Measurements from ENCODE around the gene UFSP2. TPM values are rescaled to one million over a fixed set of nuclear protein-coding genes. Genes with fewer than 3 reads are reported as not detected.

The UFSP2 gene
- total RNA-seq, 1 donor from 2014 or later: 20.4 TPM

- intact Hi-C loops (cut with DNase I): loop anchor here (5.0 kb wide), 1 partner anchor 127 kb away; no protein-coding TSS in a partner anchor
- TF ChIP-seq POLR2AphosphoS5 (IDR thresholded peaks at IDR 0.05; ENCODE audit: insufficient read depth in 1 of 2, low read depth in 1 of 2) (peak in 1 of 2 donors; percentile 45), CTCF (IDR thresholded peaks at IDR 0.05) (no peak)
- H3K9me3 ChIP-seq: no peaks in the 10 kb centered on the region
- H3K4me3 ChIP-seq: peak overlapping the region; percentile 76 to 90
- peak overlapping the region; percentile 76 for H3K27ac ChIP-seq
- peaks cover 10% of the 10 kb centered on the region for H3K4me1 ChIP-seq
- no peaks in the 10 kb centered on the region for H3K36me3 ChIP-seq
- DNase-seq (ENCODE audit: extremely low spot score in 2 of 2): peak in 1 of 2 donors; percentile 92
- H3K27me3 ChIP-seq: no peaks in the 10 kb centered on the region
Observed at GRCh38 chr4:185470501-185471195, 44.9 kb upstream of the UFSP2 start.

GRCh38 chr4:185469580-185470154 is 43.9 kb upstream of the UFSP2 start:
- intact Hi-C loops (cut with DNase I): loop anchor here (5.0 kb wide), 1 partner anchor 128 kb away; no protein-coding TSS in a partner anchor
- H3K27ac ChIP-seq: no peak overlapping the region
- DNase-seq (ENCODE audit: extremely low spot score in 2 of 2): no peak

GRCh38 chr4:185468999-185469398 is 43.2 kb upstream of the UFSP2 start:
- intact Hi-C loops (cut with DNase I): no loop called here
- no peak for DNase-seq (ENCODE audit: extremely low spot score in 2 of 2)
- H3K27me3 ChIP-seq: no peaks in the 10 kb centered on the region
- no peaks in the 10 kb centered on the region for H3K36me3 ChIP-seq
- H3K27ac ChIP-seq: no peak overlapping the region
- peaks cover 10% of the 10 kb centered on the region for H3K4me1 ChIP-seq
- TF ChIP-seq POLR2A (IDR thresholded peaks at IDR 0.05) (no peak), POLR2AphosphoS5 (IDR thresholded peaks at IDR 0.05; ENCODE audit: insufficient read depth in 1 of 2, low read depth in 1 of 2) (no peak), CTCF (IDR thresholded peaks at IDR 0.05) (no peak)
- H3K4me3 ChIP-seq: no peak overlapping the region
- H3K9me3 ChIP-seq: no peaks in the 10 kb centered on the region

More at GRCh38 chr4:185469580-185470154, 43.9 kb upstream of the UFSP2 start:
- H3K27me3 ChIP-seq: no peaks in the 10 kb centered on the region
- H3K36me3 ChIP-seq: no peaks in the 10 kb centered on the region
- H3K9me3 ChIP-seq: no peaks in the 10 kb centered on the region
- peaks cover 10% of the 10 kb centered on the region for H3K4me1 ChIP-seq
- no peak overlapping the region for H3K4me3 ChIP-seq
- TF ChIP-seq CTCF (IDR thresholded peaks at IDR 0.05) (no peak), POLR2A (IDR thresholded peaks at IDR 0.05) (no peak), POLR2AphosphoS5 (IDR thresholded peaks at IDR 0.05; ENCODE audit: insufficient read depth in 1 of 2, low read depth in 1 of 2) (no peak)

GRCh38 chr4:185467991-185468390 is 42.2 kb upstream of the UFSP2 start:
- no peaks in the 10 kb centered on the region for H3K9me3 ChIP-seq
- TF ChIP-seq POLR2AphosphoS5 (IDR thresholded peaks at IDR 0.05; ENCODE audit: insufficient read depth in 1 of 2, low read depth in 1 of 2) (no peak), POLR2A (IDR thresholded peaks at IDR 0.05) (no peak), CTCF (IDR thresholded peaks at IDR 0.05) (no peak)
- no peak overlapping the region for H3K4me3 ChIP-seq
- H3K36me3 ChIP-seq: no peaks in the 10 kb centered on the region
- no peaks in the 10 kb centered on the region for H3K27me3 ChIP-seq
- intact Hi-C loops (cut with DNase I): no loop called here
- no peak overlapping the region for H3K27ac ChIP-seq
- DNase-seq (ENCODE audit: extremely low spot score in 2 of 2): no peak
- H3K4me1 ChIP-seq: peaks cover 10% of the 10 kb centered on the region

- Histone ChIP-seq H3K4me3 (no peak overlapping the region), H3K9me3 (no peaks in the 10 kb centered on the region), H3K4me1 (peaks cover 10% of the 10 kb centered on the region), H3K27me3 (no peaks in the 10 kb centered on the region), H3K36me3 (no peaks in the 10 kb centered on the region), H3K27ac (no peak overlapping the region)
- no peak for DNase-seq (ENCODE audit: extremely low spot score in 2 of 2)
- intact Hi-C loops (cut with DNase I): no loop called here
- TF ChIP-seq POLR2A (IDR thresholded peaks at IDR 0.05) (no peak), POLR2AphosphoS5 (IDR thresholded peaks at IDR 0.05; ENCODE audit: insufficient read depth in 1 of 2, low read depth in 1 of 2) (no peak), CTCF (IDR thresholded peaks at IDR 0.05) (no peak)
Observed at GRCh38 chr4:185467101-185467500, 41.3 kb upstream of the UFSP2 start.
